GM19035 (cell line): ENCODE measurements around the gene SUCNR1.
"Not testable (repeated sequence)": the region's sequence is repeated elsewhere in the genome, so short reads cannot be mapped to it uniquely, and the experiment has no call there.

ENCODE experiments used
- ATAC-seq: cut with Tn5 transposase; IDR thresholded peaks from one replicate; pipeline ENCODE4 v1.9.1; 2021; ENCODE audit not compliant: unreplicated experiment

Gene SUCNR1

GRCh38 chr3:151871639-151872468 lies 1.6 kb upstream of the SUCNR1 start:
- peak; percentile 80 for ATAC-seq

GRCh38 chr3:151874079-151874478 lies 636 bp downstream of the SUCNR1 start:
- not testable (repeated sequence) for ATAC-seq

- peak; percentile 36 for ATAC-seq
These were observed 2.3 kb downstream of the SUCNR1 start for GRCh38 chr3:151875759-151876158.

- ATAC-seq = no peak
These were observed 3.8 kb downstream of the SUCNR1 start for GRCh38 chr3:151877269-151877668.

- no peak for ATAC-seq
These were observed 5.0 kb downstream of the SUCNR1 start for GRCh38 chr3:151878465-151878864.

GRCh38 chr3:151879037-151879436 lies 5.6 kb downstream of the SUCNR1 start:
- ATAC-seq = no peak

- no peak for ATAC-seq
These were observed 6.4 kb downstream of the SUCNR1 start for GRCh38 chr3:151879679-151880415.

GRCh38 chr3:151880416-151880690 lies 6.9 kb downstream of the SUCNR1 start:
- no peak for ATAC-seq

GRCh38 chr3:151881137-151881536 lies 7.7 kb downstream of the SUCNR1 start:
- ATAC-seq = no peak

- ATAC-seq = not testable (repeated sequence)
These were observed 12.0 kb downstream of the SUCNR1 start for GRCh38 chr3:151885397-151885796.

- not testable (repeated sequence) for ATAC-seq
These were observed 14.2 kb downstream of the SUCNR1 start for GRCh38 chr3:151887450-151888211.

GRCh38 chr3:151890721-151891141 lies 17.3 kb downstream of the SUCNR1 start:
- no peak for ATAC-seq

GRCh38 chr3:151891721-151892120 lies 18.3 kb downstream of the SUCNR1 start:
- ATAC-seq = no peak

GRCh38 chr3:151894219-151894618 lies 20.8 kb downstream of the SUCNR1 start:
- no peak for ATAC-seq

GRCh38 chr3:151895478-151896241 lies 22.2 kb downstream of the SUCNR1 start:
- ATAC-seq = no peak

- no peak for ATAC-seq
These were observed 23.0 kb downstream of the SUCNR1 start for GRCh38 chr3:151896246-151897012.

GRCh38 chr3:151898121-151898520 lies 24.7 kb downstream of the SUCNR1 start:
- ATAC-seq = not testable (repeated sequence)

- not testable (repeated sequence) for ATAC-seq
These were observed 25.3 kb downstream of the SUCNR1 start for GRCh38 chr3:151898564-151899261.

GRCh38 chr3:151899996-151900395 lies 26.6 kb downstream of the SUCNR1 start:
- no peak for ATAC-seq
